GM18505 (cell line): ENCODE results near the gene USP43.

Experiments used
- ATAC-seq: cut with Tn5 transposase; IDR thresholded peaks from one replicate; pipeline ENCODE4 v1.9.1; 2021; ENCODE audit not compliant: unreplicated experiment
- POLR2A ChIP-seq: IDR thresholded peaks from 4 replicates; pipeline ENCODE4 v1.6.1; 2011; ENCODE audit warnings: borderline replicate concordance; ENCODE audit not compliant: insufficient read depth, insufficient read length; ENCODE audit errors: extremely low read depth

The USP43 gene

GRCh38 chr17:9672691-9673090, 27.4 kb downstream of the USP43 start:
- no peak for TF ChIP-seq POLR2A

DNA sequence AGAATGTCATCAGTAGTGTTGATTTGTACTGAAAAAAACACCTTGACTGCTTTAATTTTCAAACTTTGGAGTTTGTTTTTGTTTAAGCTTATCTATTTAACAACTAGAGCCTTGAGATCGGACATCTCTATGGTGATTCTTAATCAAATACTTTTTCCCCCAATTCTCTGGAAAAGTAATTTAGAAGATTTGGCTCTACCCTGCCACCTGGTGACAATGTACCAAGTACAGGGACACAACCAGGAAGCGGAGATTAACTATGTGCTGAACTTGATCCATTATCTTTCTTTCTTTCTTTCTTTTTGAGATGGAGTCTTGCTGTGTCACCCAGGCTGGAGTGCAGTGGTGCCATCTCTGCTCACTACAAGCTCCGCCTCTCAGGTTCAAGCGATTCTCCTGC, 30.8 kb downstream of the USP43 start:
- no peak for TF ChIP-seq POLR2A
- no peak for ATAC-seq

More at GRCh38 chr17:9672691-9673090, 27.4 kb downstream of the USP43 start:
- no peak for ATAC-seq

DNA sequence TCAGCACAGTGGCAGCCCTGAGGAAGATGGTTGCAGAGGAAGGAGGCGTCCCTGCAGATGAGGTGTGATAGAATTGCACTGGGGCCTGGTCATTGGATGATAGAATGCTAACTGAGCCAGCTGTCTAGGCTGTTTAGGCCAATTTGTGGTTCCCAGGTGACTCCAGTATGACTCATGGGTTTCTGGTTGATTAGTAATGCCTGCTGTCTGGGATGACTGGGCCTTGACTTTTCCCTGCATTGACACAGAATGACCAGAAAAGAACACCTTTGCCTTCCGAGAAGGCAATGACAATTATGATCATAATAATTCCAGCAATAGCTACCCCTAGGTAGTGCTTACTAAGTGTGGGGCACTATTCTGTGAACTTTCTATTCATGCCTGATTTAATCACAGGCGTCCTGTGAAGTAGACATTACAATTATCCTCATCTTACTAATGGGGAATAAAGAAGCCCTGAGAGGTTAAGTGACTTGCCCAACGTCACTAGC, 31.5 kb downstream of the USP43 start:
- TF ChIP-seq POLR2A = no peak
- no peak for ATAC-seq

DNA sequence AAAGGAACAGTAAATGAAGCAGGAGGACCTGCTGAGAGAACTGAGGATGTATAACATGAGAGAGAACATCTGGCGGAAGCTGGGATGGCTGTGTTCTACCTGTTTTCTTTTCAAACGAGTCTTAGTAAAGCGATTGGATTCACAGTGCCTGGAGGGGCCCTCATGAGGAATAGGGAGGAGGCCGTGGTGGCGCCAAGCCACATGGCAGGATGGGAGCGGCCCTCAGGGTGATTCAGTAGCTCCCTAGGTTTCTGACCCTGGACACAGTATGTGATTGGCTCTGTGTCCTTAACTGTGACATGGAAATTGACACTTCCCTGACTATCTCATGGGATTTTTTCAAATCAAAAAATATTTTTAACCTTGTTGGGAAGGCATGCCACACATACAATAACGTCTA, 32.1 kb downstream of the USP43 start:
- TF ChIP-seq POLR2A = no peak

GRCh38 chr17:9677896-9678295, 32.6 kb downstream of the USP43 start:
- ATAC-seq = no peak

More for the DNA sequence above, 32.1 kb downstream of the USP43 start:
- ATAC-seq = no peak

GRCh38 chr17:9684955-9685621, 39.8 kb downstream of the USP43 start:
- ATAC-seq = no peak
- no peak for TF ChIP-seq POLR2A

More at GRCh38 chr17:9677896-9678295, 32.6 kb downstream of the USP43 start:
- no peak for TF ChIP-seq POLR2A

- no peak for ATAC-seq
- TF ChIP-seq POLR2A = no peak
Observed at GRCh38 chr17:9693755-9694154, 48.4 kb downstream of the USP43 start.

GRCh38 chr17:9696279-9697044, 51.1 kb downstream of the USP43 start:
- ATAC-seq = no peak
- no peak for TF ChIP-seq POLR2A

- TF ChIP-seq POLR2A = no peak
- ATAC-seq = no peak
Observed at GRCh38 chr17:9700136-9700535, 54.8 kb downstream of the USP43 start.

GRCh38 chr17:9700754-9701476, 55.6 kb downstream of the USP43 start:
- no peak for ATAC-seq
- no peak for TF ChIP-seq POLR2A

- TF ChIP-seq POLR2A = no peak
- ATAC-seq = no peak
Observed at GRCh38 chr17:9702482-9702881, 57.2 kb downstream of the USP43 start.

DNA sequence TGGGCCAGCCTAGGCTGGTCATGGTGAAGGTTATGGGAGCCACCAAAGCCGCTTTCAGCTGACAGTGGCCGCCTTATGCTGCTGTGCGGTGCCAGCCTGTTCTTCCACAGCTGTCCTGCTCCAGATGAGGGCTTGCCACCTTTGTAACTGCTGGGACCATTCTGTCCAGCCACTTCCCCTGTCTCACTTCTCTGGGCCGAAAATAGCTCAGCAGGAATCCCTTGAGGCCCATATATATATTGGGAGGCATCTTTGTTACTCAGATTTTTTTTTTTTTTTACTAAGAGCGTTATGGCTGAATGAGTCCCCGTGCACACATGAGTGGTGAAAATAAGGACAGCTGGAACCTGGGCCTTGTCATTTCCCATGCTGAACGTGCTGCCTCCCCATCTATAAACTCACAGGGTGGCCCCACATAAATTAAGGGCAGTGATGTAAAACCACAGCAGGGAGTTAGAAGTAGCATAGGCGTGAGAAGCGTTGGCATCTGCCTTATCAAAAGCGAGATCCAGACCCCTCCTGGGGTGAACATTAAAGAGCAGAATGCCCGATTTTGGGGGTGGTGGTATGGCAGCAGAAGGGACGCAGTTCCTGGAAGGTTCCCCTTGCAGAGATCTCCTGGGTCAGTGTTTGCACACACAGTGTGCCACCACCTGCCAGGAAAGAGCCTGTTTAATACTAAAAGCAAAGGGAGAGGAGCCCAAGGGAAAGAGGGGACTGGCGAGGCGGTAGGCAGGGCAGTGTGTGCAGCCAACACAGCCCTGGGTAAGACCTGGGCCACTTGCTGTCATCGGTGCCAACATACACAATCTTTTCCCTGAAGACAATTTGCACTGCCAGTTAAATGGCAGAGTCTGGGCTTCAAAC, 57.8 kb downstream of the USP43 start:
- ATAC-seq = no peak
- no peak for TF ChIP-seq POLR2A

- no peak for ATAC-seq
- no peak for TF ChIP-seq POLR2A
Observed at GRCh38 chr17:9703781-9704082, 58.4 kb downstream of the USP43 start.
